ENCODE measurements around the gene PVALEF.

PVALEF gene

GRCh38 chr17:81197409-81197795, 32.1 kb downstream of the PVALEF start:
- no peak for DNase-seq
- no peak overlapping the region for H3K27ac ChIP-seq (ENCODE audit: low read depth, low read length)
- no peak overlapping the region for H3K4ac ChIP-seq (ENCODE audit: low read depth, low read length)
- no peak overlapping the region for H3K9ac ChIP-seq (ENCODE audit: low read length)
- H3K79me1 ChIP-seq (ENCODE audit: low read length): no peaks in the 10 kb centered on the region
- no peak overlapping the region for H3K4me3 ChIP-seq (ENCODE audit: low read length)
- H3K27me3 ChIP-seq (ENCODE audit: insufficient read depth, low read length, poor library complexity): no peaks in the 10 kb centered on the region
- no peak overlapping the region for H3K4me2 ChIP-seq (ENCODE audit: low read length)
- no peak overlapping the region for H3K23ac ChIP-seq (ENCODE audit: low read length)
- no peak overlapping the region for H2BK120ac ChIP-seq (ENCODE audit: low read depth, low read length)
- H2BK15ac ChIP-seq (replicated peaks; ENCODE audit: low read depth): no peak overlapping the region
- H4K8ac ChIP-seq (ENCODE audit: low read depth, low read length): no peak overlapping the region
- H3K56ac ChIP-seq (ENCODE audit: low read length): no peak overlapping the region
- H3K79me2 ChIP-seq (ENCODE audit: control insufficient read depth, insufficient read depth, low read length): no peaks in the 10 kb centered on the region
- no peak overlapping the region for H2BK5ac ChIP-seq (ENCODE audit: low read length)
- H4K5ac ChIP-seq (ENCODE audit: low read length): no peak overlapping the region
- WGBS (ENCODE audit: extremely low coverage, insufficient coverage, low lambda C conversion rate): no CpG with 5 or more reads among the region's 14 CpGs
- no peaks in the 10 kb centered on the region for H3K36me3 ChIP-seq (ENCODE audit: control insufficient read depth, insufficient read depth, low read length)
- no peak overlapping the region for H3K18ac ChIP-seq (ENCODE audit: low read length)
- no peak overlapping the region for H2AK5ac ChIP-seq (ENCODE audit: low read length)
- no peaks in the 10 kb centered on the region for H3K4me1 ChIP-seq (ENCODE audit: control insufficient read depth, low read depth, low read length)

- no peak overlapping the region for H3K23ac ChIP-seq (ENCODE audit: low read length)
- H3K18ac ChIP-seq (ENCODE audit: low read length): no peak overlapping the region
- no peak overlapping the region for H3K56ac ChIP-seq (ENCODE audit: low read length)
- no peak overlapping the region for H2BK15ac ChIP-seq (replicated peaks; ENCODE audit: low read depth)
- no peak overlapping the region for H3K27ac ChIP-seq (ENCODE audit: low read depth, low read length)
- no peak overlapping the region for H2AK5ac ChIP-seq (ENCODE audit: low read length)
- DNase-seq: no peak
- no peak overlapping the region for H2BK5ac ChIP-seq (ENCODE audit: low read length)
- no peaks in the 10 kb centered on the region for H3K4me1 ChIP-seq (ENCODE audit: control insufficient read depth, low read depth, low read length)
- no peak overlapping the region for H3K4me3 ChIP-seq (ENCODE audit: low read length)
- H2BK120ac ChIP-seq (ENCODE audit: low read depth, low read length): no peak overlapping the region
- no peaks in the 10 kb centered on the region for H3K79me2 ChIP-seq (ENCODE audit: control insufficient read depth, insufficient read depth, low read length)
- no peak overlapping the region for H3K4ac ChIP-seq (ENCODE audit: low read depth, low read length)
- H4K5ac ChIP-seq (ENCODE audit: low read length): no peak overlapping the region
- no peak overlapping the region for H4K8ac ChIP-seq (ENCODE audit: low read depth, low read length)
- H3K79me1 ChIP-seq (ENCODE audit: low read length): no peaks in the 10 kb centered on the region
- no peak overlapping the region for H3K4me2 ChIP-seq (ENCODE audit: low read length)
- H3K36me3 ChIP-seq (ENCODE audit: control insufficient read depth, insufficient read depth, low read length): no peaks in the 10 kb centered on the region
- WGBS (ENCODE audit: extremely low coverage, insufficient coverage, low lambda C conversion rate): no CpG with 5 or more reads among the region's 21 CpGs
- H3K9ac ChIP-seq (ENCODE audit: low read length): no peak overlapping the region
- no peaks in the 10 kb centered on the region for H3K27me3 ChIP-seq (ENCODE audit: insufficient read depth, low read length, poor library complexity)
Observed at GRCh38 chr17:81197831-81198490, 32.7 kb downstream of the PVALEF start.

GRCh38 chr17:81198826-81199481, 33.6 kb downstream of the PVALEF start:
- H3K79me2 ChIP-seq (ENCODE audit: control insufficient read depth, insufficient read depth, low read length): no peaks in the 10 kb centered on the region
- no peak overlapping the region for H4K8ac ChIP-seq (ENCODE audit: low read depth, low read length)
- no peak overlapping the region for H2BK15ac ChIP-seq (replicated peaks; ENCODE audit: low read depth)
- no peak overlapping the region for H3K4me2 ChIP-seq (ENCODE audit: low read length)
- no CpG with 5 or more reads among the region's 22 CpGs for WGBS (ENCODE audit: extremely low coverage, insufficient coverage, low lambda C conversion rate)
- H2BK5ac ChIP-seq (ENCODE audit: low read length): no peak overlapping the region
- DNase-seq: no peak
- H3K4ac ChIP-seq (ENCODE audit: low read depth, low read length): no peak overlapping the region
- H4K5ac ChIP-seq (ENCODE audit: low read length): no peak overlapping the region
- no peaks in the 10 kb centered on the region for H3K79me1 ChIP-seq (ENCODE audit: low read length)
- no peak overlapping the region for H3K56ac ChIP-seq (ENCODE audit: low read length)
- no peak overlapping the region for H3K27ac ChIP-seq (ENCODE audit: low read depth, low read length)
- no peak overlapping the region for H3K23ac ChIP-seq (ENCODE audit: low read length)
- no peak overlapping the region for H3K18ac ChIP-seq (ENCODE audit: low read length)
- H2BK120ac ChIP-seq (ENCODE audit: low read depth, low read length): no peak overlapping the region
- H3K4me1 ChIP-seq (ENCODE audit: control insufficient read depth, low read depth, low read length): no peaks in the 10 kb centered on the region
- no peaks in the 10 kb centered on the region for H3K36me3 ChIP-seq (ENCODE audit: control insufficient read depth, insufficient read depth, low read length)
- H3K9ac ChIP-seq (ENCODE audit: low read length): no peak overlapping the region
- no peak overlapping the region for H2AK5ac ChIP-seq (ENCODE audit: low read length)
- H3K27me3 ChIP-seq (ENCODE audit: insufficient read depth, low read length, poor library complexity): no peaks in the 10 kb centered on the region
- H3K4me3 ChIP-seq (ENCODE audit: low read length): no peak overlapping the region

- no peak overlapping the region for H3K4me3 ChIP-seq (ENCODE audit: low read length)
- H3K4ac ChIP-seq (ENCODE audit: low read depth, low read length): no peak overlapping the region
- no peak overlapping the region for H3K9ac ChIP-seq (ENCODE audit: low read length)
- no CpG with 5 or more reads among the region's 18 CpGs for WGBS (ENCODE audit: extremely low coverage, insufficient coverage, low lambda C conversion rate)
- no peaks in the 10 kb centered on the region for H3K79me2 ChIP-seq (ENCODE audit: control insufficient read depth, insufficient read depth, low read length)
- H3K4me1 ChIP-seq (ENCODE audit: control insufficient read depth, low read depth, low read length): no peaks in the 10 kb centered on the region
- no peak overlapping the region for H2BK5ac ChIP-seq (ENCODE audit: low read length)
- H3K36me3 ChIP-seq (ENCODE audit: control insufficient read depth, insufficient read depth, low read length): no peaks in the 10 kb centered on the region
- no peak overlapping the region for H3K4me2 ChIP-seq (ENCODE audit: low read length)
- H3K27ac ChIP-seq (ENCODE audit: low read depth, low read length): no peak overlapping the region
- H4K5ac ChIP-seq (ENCODE audit: low read length): no peak overlapping the region
- H2BK15ac ChIP-seq (replicated peaks; ENCODE audit: low read depth): no peak overlapping the region
- H3K79me1 ChIP-seq (ENCODE audit: low read length): no peaks in the 10 kb centered on the region
- no peak overlapping the region for H3K18ac ChIP-seq (ENCODE audit: low read length)
- no peak for DNase-seq
- no peak overlapping the region for H2AK5ac ChIP-seq (ENCODE audit: low read length)
- H3K56ac ChIP-seq (ENCODE audit: low read length): no peak overlapping the region
- H2BK120ac ChIP-seq (ENCODE audit: low read depth, low read length): no peak overlapping the region
- no peaks in the 10 kb centered on the region for H3K27me3 ChIP-seq (ENCODE audit: insufficient read depth, low read length, poor library complexity)
- no peak overlapping the region for H3K23ac ChIP-seq (ENCODE audit: low read length)
- no peak overlapping the region for H4K8ac ChIP-seq (ENCODE audit: low read depth, low read length)
Observed at GRCh38 chr17:81199482-81199830, 34.1 kb downstream of the PVALEF start.

GRCh38 chr17:81200201-81200600, 34.9 kb downstream of the PVALEF start:
- H3K79me2 ChIP-seq (ENCODE audit: control insufficient read depth, insufficient read depth, low read length): no peaks in the 10 kb centered on the region
- H4K8ac ChIP-seq (ENCODE audit: low read depth, low read length): no peak overlapping the region
- no peak overlapping the region for H3K9ac ChIP-seq (ENCODE audit: low read length)
- H3K18ac ChIP-seq (ENCODE audit: low read length): no peak overlapping the region
- no peak overlapping the region for H3K23ac ChIP-seq (ENCODE audit: low read length)
- no peak overlapping the region for H2BK120ac ChIP-seq (ENCODE audit: low read depth, low read length)
- H3K4me3 ChIP-seq (ENCODE audit: low read length): no peak overlapping the region
- no peak overlapping the region for H2AK5ac ChIP-seq (ENCODE audit: low read length)
- no peaks in the 10 kb centered on the region for H3K36me3 ChIP-seq (ENCODE audit: control insufficient read depth, insufficient read depth, low read length)
- H3K4me2 ChIP-seq (ENCODE audit: low read length): no peak overlapping the region
- no peaks in the 10 kb centered on the region for H3K79me1 ChIP-seq (ENCODE audit: low read length)
- H3K56ac ChIP-seq (ENCODE audit: low read length): no peak overlapping the region
- H4K5ac ChIP-seq (ENCODE audit: low read length): no peak overlapping the region
- H2BK15ac ChIP-seq (replicated peaks; ENCODE audit: low read depth): no peak overlapping the region
- H3K4me1 ChIP-seq (ENCODE audit: control insufficient read depth, low read depth, low read length): no peaks in the 10 kb centered on the region
- H3K27me3 ChIP-seq (ENCODE audit: insufficient read depth, low read length, poor library complexity): no peaks in the 10 kb centered on the region
- H2BK5ac ChIP-seq (ENCODE audit: low read length): no peak overlapping the region
- DNase-seq: no peak
- H3K27ac ChIP-seq (ENCODE audit: low read depth, low read length): no peak overlapping the region
- no CpG with 5 or more reads among the region's 18 CpGs for WGBS (ENCODE audit: extremely low coverage, insufficient coverage, low lambda C conversion rate)
- no peak overlapping the region for H3K4ac ChIP-seq (ENCODE audit: low read depth, low read length)
